Measurements from ENCODE around the gene ATP6V1C2. TPM values are rescaled to one million over a fixed set of nuclear protein-coding genes. Genes with fewer than 3 reads are reported as not detected.
"Not testable (repeated sequence)": the region's sequence is repeated elsewhere in the genome, so short reads cannot be mapped to it uniquely, and the experiment has no call there.

The ATP6V1C2 gene
- total RNA-seq, 2 donors from 2014 or later: not detected

- no peak for ATAC-seq
- no peaks in the 10 kb centered on the region for H3K9me3 ChIP-seq (ENCODE audit: control insufficient read depth, low read length, poor library complexity, severe bottlenecking)
- Mint-ChIP-seq H3K27me3 (no peaks in the 10 kb centered on the region), H3K36me3 (ENCODE audit: low read depth) (no peaks in the 10 kb centered on the region), H3K27ac (no peak overlapping the region), H3K4me3 (no peak overlapping the region), H3K4me1 (peaks cover 2% of the 10 kb centered on the region)
- DNase-seq: no peak
Observed at GRCh38 chr2:10776231-10776977, 55.0 kb downstream of the ATP6V1C2 start.

- no peak for DNase-seq
- no peaks in the 10 kb centered on the region for H3K9me3 ChIP-seq (ENCODE audit: control insufficient read depth, low read length, poor library complexity, severe bottlenecking)
- peak overlapping the region; percentile 41 for H3K27ac Mint-ChIP-seq
- ATAC-seq: no peak
- peaks cover 2% of the 10 kb centered on the region for H3K4me1 Mint-ChIP-seq
- H3K4me3 Mint-ChIP-seq: no peak overlapping the region
- H3K36me3 Mint-ChIP-seq (ENCODE audit: low read depth): no peaks in the 10 kb centered on the region
- no peaks in the 10 kb centered on the region for H3K27me3 Mint-ChIP-seq
Observed at GRCh38 chr2:10777111-10777841, 55.8 kb downstream of the ATP6V1C2 start.

GRCh38 chr2:10777842-10778723 is 56.7 kb downstream of the ATP6V1C2 start:
- Mint-ChIP-seq H3K4me3 (no peak overlapping the region), H3K27ac (no peak overlapping the region), H3K36me3 (ENCODE audit: low read depth) (no peaks in the 10 kb centered on the region), H3K27me3 (no peaks in the 10 kb centered on the region), H3K4me1 (peaks cover 2% of the 10 kb centered on the region)
- no peaks in the 10 kb centered on the region for H3K9me3 ChIP-seq (ENCODE audit: control insufficient read depth, low read length, poor library complexity, severe bottlenecking)
- DNase-seq: no peak
- ATAC-seq: no peak

- DNase-seq (no peak), ATAC-seq (no peak)
- Mint-ChIP-seq H3K36me3 (ENCODE audit: low read depth) (no peaks in the 10 kb centered on the region), H3K4me3 (no peak overlapping the region), H3K27ac (no peak overlapping the region), H3K27me3 (no peaks in the 10 kb centered on the region), H3K4me1 (peaks cover 2% of the 10 kb centered on the region)
- no peaks in the 10 kb centered on the region for H3K9me3 ChIP-seq (ENCODE audit: control insufficient read depth, low read length, poor library complexity, severe bottlenecking)
Observed at GRCh38 chr2:10778724-10779115, 57.3 kb downstream of the ATP6V1C2 start.

GRCh38 chr2:10779776-10780490 is 58.5 kb downstream of the ATP6V1C2 start:
- no peaks in the 10 kb centered on the region for H3K36me3 Mint-ChIP-seq (ENCODE audit: low read depth)
- no peaks in the 10 kb centered on the region for H3K9me3 ChIP-seq (ENCODE audit: control insufficient read depth, low read length, poor library complexity, severe bottlenecking)
- H3K4me3 Mint-ChIP-seq: no peak overlapping the region
- H3K4me1 Mint-ChIP-seq: peaks cover 2% of the 10 kb centered on the region
- no peak overlapping the region for H3K27ac Mint-ChIP-seq
- ATAC-seq: no peak
- H3K27me3 Mint-ChIP-seq: no peaks in the 10 kb centered on the region
- DNase-seq: no peak

GRCh38 chr2:10780491-10780820 is 59.0 kb downstream of the ATP6V1C2 start:
- H3K9me3 ChIP-seq (ENCODE audit: control insufficient read depth, low read length, poor library complexity, severe bottlenecking): no peaks in the 10 kb centered on the region
- Mint-ChIP-seq H3K36me3 (ENCODE audit: low read depth) (no peaks in the 10 kb centered on the region), H3K4me1 (peaks cover 2% of the 10 kb centered on the region), H3K27me3 (no peaks in the 10 kb centered on the region), H3K27ac (no peak overlapping the region), H3K4me3 (no peak overlapping the region)
- ATAC-seq: no peak
- DNase-seq: no peak

- not testable (repeated sequence) for ATAC-seq; H3K4me3 Mint-ChIP-seq; H3K4me1 Mint-ChIP-seq; H3K9me3 ChIP-seq (ENCODE audit: control insufficient read depth, low read length, poor library complexity, severe bottlenecking); H3K36me3 Mint-ChIP-seq (ENCODE audit: low read depth); DNase-seq; H3K27ac Mint-ChIP-seq; H3K27me3 Mint-ChIP-seq
Observed at GRCh38 chr2:10780821-10781220, 59.4 kb downstream of the ATP6V1C2 start.

GRCh38 chr2:10781746-10782145 is 60.3 kb downstream of the ATP6V1C2 start:
- Mint-ChIP-seq H3K4me3 (no peak overlapping the region), H3K4me1 (peaks cover 2% of the 10 kb centered on the region), H3K27ac (no peak overlapping the region), H3K27me3 (no peaks in the 10 kb centered on the region), H3K36me3 (ENCODE audit: low read depth) (no peaks in the 10 kb centered on the region)
- DNase-seq: no peak
- no peak for ATAC-seq
- no peaks in the 10 kb centered on the region for H3K9me3 ChIP-seq (ENCODE audit: control insufficient read depth, low read length, poor library complexity, severe bottlenecking)

GRCh38 chr2:10783421-10783820 is 62.0 kb downstream of the ATP6V1C2 start:
- DNase-seq: no peak
- Mint-ChIP-seq H3K27me3 (no peaks in the 10 kb centered on the region), H3K36me3 (ENCODE audit: low read depth) (peaks cover 3% of the 10 kb centered on the region), H3K27ac (no peak overlapping the region), H3K4me3 (no peak overlapping the region), H3K4me1 (peaks cover 2% of the 10 kb centered on the region)
- H3K9me3 ChIP-seq (ENCODE audit: control insufficient read depth, low read length, poor library complexity, severe bottlenecking): no peaks in the 10 kb centered on the region
- ATAC-seq: no peak

- no peaks in the 10 kb centered on the region for H3K9me3 ChIP-seq (ENCODE audit: control insufficient read depth, low read length, poor library complexity, severe bottlenecking)
- Mint-ChIP-seq H3K4me1 (no peaks in the 10 kb centered on the region), H3K27me3 (no peaks in the 10 kb centered on the region), H3K36me3 (ENCODE audit: low read depth) (peaks cover 3% of the 10 kb centered on the region), H3K4me3 (no peak overlapping the region), H3K27ac (peak overlapping the region; percentile 62)
- no peak for ATAC-seq
- DNase-seq: no peak
Observed at GRCh38 chr2:10784719-10785118, 63.3 kb downstream of the ATP6V1C2 start.

- Mint-ChIP-seq H3K27ac (peak overlapping the region; percentile 62), H3K4me3 (no peak overlapping the region), H3K4me1 (peaks cover 3% of the 10 kb centered on the region), H3K36me3 (ENCODE audit: low read depth) (peaks cover 3% of the 10 kb centered on the region), H3K27me3 (no peaks in the 10 kb centered on the region)
- DNase-seq (no peak), ATAC-seq (no peak)
- H3K9me3 ChIP-seq (ENCODE audit: control insufficient read depth, low read length, poor library complexity, severe bottlenecking): no peaks in the 10 kb centered on the region
Observed at GRCh38 chr2:10785260-10785659, 63.8 kb downstream of the ATP6V1C2 start.

GRCh38 chr2:10786240-10786982 is 65.0 kb downstream of the ATP6V1C2 start:
- DNase-seq: no peak
- H3K4me3 Mint-ChIP-seq: no peak overlapping the region
- no peaks in the 10 kb centered on the region for H3K27me3 Mint-ChIP-seq
- peaks cover 13% of the 10 kb centered on the region for H3K4me1 Mint-ChIP-seq
- peak overlapping the region; percentile 9 for H3K27ac Mint-ChIP-seq
- no peaks in the 10 kb centered on the region for H3K9me3 ChIP-seq (ENCODE audit: control insufficient read depth, low read length, poor library complexity, severe bottlenecking)
- peaks cover 3% of the 10 kb centered on the region for H3K36me3 Mint-ChIP-seq (ENCODE audit: low read depth)
- no peak for ATAC-seq

All from T-helper 17 cell (primary cell).